NCI-H774 (cell line): ENCODE results near the gene PNPLA7.

ENCODE experiments used
- DNase-seq: peaks from one replicate; lab custom pipeline; 2025; lab: John Stamatoyannopoulos, UW

PNPLA7 gene

GRCh38 chr9:137494104-137494544 lies 56.1 kb downstream of the PNPLA7 start:
- DNase-seq = no peak

- DNase-seq = no peak
Measured at GRCh38 chr9:137493364-137494103, 56.7 kb downstream of the PNPLA7 start.

DNA sequence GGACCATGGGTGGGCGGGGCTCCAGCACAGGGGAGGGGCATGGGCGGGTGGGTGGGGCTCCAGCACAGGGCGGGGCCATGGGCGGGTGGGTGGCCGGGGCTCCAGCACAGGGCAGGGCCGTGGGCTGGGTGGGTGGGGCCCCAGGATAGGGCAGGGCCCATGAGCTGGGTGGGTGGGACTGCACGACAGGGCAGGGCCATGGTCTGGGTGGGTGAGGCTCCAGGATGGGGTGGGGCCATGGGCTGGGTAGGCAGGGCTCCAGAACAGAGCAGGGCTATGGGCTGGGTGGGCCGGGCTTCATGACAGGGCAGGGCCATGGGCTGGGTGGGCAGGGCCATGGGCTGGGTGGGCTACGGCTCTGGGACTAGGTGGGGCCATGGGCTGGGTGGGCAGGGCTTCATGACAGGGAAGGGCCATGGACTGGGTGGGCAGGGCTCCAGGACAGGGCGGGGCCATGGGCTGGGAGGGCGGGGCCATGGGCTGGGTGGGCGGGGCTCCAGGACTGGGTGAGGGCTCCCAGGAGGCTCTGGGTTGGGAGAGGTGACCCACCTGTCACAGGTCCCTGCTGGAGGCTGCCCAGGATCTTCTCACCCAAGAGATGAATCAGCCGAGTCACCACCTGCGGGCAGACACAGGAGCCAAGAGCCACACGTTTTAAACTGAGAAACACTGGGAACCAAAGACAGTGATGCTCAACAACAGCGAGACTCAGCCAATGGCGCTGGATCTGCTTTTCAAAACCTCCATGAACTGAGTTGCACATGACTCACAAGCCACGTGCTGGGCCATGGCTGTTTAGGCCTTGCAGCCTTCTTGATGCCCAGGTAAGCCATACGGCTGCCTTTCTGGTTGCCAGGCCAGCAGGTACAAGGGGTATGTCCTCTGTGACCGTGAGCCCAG lies 57.5 kb downstream of the PNPLA7 start:
- DNase-seq = peak; percentile 61

GRCh38 chr9:137491735-137492432 lies 58.3 kb downstream of the PNPLA7 start:
- no peak for DNase-seq

DNA sequence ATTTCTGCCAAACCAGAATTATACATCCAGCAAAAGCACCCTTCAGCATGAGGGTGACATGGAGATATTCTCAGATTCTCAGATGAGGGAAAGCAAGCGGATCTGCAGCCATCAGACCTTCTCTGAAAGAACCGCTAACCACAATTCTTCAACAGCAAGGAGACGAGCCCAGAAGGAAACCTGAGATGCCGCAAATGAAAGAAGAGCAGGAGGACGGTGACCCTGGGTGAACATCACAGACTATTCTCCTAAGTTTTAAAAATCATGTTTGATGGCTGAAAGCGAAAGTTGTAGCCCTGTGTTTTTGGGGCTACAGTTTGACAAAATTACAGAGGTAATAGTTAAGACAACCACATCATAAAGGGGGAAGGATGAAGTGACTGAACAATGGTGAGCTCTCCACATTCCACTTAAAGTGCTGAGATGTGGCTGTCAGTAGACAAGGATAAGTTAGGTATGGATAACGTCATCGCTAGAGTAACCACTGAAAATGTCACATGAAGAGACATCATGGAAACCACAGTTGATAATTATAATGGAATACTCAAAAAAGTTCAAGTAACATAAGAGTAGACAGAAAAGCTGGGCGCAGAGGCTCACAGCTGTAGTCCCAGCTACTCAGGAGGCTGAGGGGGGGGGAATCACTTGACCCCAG lies 59.5 kb downstream of the PNPLA7 start:
- no peak for DNase-seq

- no peak for DNase-seq
Measured at GRCh38 chr9:137488906-137489305, 61.3 kb downstream of the PNPLA7 start.

DNA sequence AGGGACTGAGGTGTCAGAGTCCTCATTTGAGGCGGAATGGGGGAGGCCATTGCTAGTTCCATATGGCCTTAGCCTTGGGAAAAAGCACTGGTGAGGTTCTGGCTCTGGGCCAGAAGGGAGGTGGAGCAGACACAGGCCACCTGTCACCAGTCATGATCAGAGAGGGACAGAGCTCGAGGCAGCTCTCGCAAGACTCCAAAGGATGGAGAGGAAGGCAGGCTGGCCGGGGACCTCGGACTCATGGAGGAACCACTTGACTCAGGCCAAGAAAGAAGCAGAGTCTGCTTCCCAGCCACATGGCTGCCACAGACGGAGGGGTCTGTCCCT lies 61.9 kb downstream of the PNPLA7 start:
- DNase-seq = peak; percentile 55

GRCh38 chr9:137487454-137488326 lies 62.5 kb downstream of the PNPLA7 start:
- peak; percentile 73 for DNase-seq

DNA sequence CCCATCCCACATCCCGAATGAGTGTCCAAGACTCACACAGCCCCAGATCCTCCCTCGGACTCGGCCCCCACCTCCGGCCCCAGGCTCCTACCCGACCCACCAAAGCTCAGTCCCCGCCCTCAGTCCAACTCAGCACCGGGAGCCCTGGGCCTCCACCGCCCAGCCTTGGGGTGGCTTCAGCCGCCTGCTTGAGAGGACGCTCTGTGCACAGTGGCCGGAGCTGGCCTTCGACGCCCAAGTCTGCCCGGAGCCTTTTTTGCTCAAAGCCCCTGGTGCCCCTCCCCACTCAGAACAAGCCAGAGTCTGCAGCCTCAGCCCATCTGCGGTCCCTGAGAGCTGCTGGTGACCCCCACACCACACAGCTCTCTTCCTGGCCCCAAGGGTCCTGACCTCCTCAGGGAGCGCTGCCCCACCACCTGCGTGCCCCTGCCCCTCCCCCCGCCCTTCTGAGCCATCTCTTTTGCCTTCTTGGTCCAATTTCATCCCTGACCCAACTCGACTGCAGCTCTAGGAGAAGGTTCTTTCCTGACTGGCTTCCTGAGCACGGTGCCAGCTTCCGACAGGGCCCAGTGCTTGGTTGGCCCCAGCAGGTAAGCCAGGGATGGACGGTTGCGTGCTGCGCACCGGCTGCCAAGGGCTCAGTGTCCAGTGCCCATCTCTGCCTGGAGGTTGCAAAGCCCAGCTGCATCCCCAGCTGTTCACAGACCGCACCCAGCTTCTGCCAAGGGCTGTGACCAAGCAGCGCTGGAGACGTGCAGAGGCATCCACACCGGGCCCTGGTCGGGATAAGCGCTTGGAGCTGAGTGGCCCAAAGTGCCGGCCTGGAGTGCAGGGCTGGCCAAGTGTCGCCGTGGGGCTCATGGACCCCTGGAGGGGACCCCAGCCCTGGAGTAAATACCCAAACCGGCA lies 63.4 kb downstream of the PNPLA7 start:
- no peak for DNase-seq

DNA sequence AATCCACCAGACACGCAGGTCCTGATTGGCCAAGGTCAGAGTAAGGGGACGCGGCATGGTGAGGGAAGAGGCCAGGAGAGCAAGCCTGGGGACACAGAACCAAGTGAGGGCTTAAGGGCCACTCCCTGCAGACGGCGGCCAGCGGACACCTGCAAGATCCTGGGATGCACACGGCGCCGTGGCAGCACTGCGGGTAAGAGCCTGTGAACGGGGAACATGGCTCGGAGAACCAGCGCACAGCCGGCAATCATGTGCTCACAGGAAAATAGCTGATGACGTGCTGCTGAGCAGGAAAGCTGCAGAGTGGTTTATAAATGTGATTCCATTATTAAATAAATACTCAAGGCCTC lies 64.1 kb downstream of the PNPLA7 start:
- no peak for DNase-seq

GRCh38 chr9:137485343-137486140 lies 64.7 kb downstream of the PNPLA7 start:
- DNase-seq = peak; percentile 26

DNA sequence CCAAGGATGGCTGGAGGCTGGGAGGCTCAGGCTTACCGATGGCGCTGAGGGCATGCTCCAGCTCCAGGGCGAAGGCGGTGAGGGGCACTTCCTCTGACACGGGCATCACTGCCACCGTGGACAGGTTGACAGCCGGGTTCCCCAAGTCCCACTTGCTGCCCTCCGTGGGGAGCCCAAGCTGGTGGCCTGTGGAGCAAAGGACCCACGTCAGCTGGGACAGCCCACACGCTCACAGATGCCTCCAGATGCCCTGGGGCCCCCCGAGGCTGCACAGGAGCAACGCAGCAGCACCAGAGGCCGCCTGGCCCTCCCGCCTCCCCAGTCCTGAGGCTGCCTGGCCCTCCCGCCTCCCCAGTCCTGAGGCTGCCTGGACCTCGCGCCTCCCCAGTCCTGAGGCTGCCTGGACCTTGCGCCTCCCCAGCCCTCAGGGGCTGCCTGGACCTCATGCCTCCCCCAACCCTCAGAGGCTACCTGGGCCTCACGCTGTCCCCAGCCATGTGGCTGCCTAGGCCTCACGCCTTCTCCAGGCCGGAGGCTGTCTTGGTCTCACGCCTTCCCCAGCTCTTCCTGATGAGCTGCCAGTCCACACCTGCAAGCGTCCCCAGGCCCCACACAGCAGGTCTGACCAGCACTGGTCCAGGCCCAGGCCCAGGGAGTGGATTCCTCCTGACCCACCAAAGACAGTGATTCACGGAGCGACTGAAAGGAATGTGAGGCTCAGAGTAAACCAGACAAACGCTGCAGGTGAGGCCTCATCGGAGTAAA lies 65.5 kb downstream of the PNPLA7 start:
- DNase-seq = no peak

GRCh38 chr9:137482094-137482781 lies 68.0 kb downstream of the PNPLA7 start:
- no peak for DNase-seq

DNA sequence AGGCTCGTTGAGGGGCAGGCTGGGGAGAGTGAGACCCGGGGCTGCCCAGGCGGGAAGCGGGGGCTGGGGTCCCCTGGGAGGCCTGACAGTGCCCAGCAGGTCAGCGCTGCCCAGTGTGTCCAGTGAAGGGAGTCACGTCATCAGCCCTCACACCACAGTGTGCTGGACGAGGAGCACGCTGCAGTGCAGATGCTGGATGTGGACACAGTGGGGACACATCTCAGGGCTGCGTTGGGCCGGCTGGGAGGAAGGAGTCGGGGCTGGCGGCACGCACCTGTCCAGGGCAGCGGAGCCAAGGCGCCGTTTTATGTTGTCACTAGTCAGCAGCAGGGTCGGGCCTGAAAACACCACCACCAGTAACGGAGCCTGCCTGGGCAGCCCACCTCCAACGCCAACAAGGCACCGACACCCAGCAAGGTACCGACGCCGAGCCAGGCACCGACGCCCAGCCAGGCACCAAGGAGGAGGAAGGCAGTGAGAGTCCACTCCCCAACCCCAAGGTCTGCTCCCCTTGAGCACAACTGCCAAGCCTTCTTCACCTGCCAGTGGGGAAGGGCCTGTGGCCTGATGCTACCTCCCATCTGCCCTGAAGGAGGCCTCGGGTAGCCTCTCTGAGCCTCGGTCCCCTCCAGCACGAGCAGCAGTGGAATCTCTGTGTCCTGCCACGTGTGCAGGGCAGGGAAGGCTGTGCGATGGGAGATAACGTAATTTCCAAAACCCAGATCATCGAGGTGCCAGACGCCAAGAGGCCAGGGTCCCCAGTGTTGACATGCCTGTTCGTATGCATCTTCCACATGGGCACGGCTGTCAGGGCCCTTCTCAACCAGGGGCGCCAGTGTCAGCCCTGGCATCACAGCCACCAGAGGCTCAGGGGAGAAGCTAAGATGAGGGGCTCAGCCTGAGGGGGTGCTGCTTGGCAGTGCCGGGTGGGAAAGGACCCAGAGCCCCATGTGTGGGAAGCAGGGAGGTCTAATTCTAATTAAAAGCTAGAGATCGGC lies 69.2 kb downstream of the PNPLA7 start:
- no peak for DNase-seq

- DNase-seq = peak; percentile 27
Measured at GRCh38 chr9:137479892-137480685, 70.1 kb downstream of the PNPLA7 start.
